ENCODE measurements around the gene ATP11A. TPM values are rescaled to one million over a fixed set of nuclear protein-coding genes. Genes with fewer than 3 reads are reported as not detected.

ATP11A gene
- total and polyA plus RNA-seq, 11 donors, result 20.5 to 146 (median 91.2) TPM

DNA sequence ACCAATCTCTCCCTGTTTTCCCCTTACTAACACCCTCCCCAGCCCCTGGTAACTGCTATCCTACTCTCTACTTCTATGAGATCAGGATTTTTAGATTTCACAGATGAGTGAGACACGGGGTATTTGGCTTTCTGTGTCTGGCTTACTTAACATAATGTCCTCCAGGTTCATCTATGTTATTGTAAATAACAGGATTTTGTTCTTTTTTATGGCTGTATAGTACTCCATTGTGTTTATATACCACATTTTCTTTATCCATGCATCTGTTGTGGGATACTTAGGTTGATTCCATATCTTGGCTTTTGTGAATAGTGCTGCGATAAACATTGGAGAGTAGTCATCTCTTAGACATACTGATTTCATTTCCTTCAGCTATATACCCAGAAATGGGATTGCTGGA, 28.5 kb upstream of the ATP11A start:
- Histone ChIP-seq H3K4me3 (no peak overlapping the region), H3K27me3 (peaks cover 0 to 3% (median 0%) of the 10 kb centered on the region in 9 donors), H3K36me3 (no peaks in the 10 kb centered on the region), H3K27ac (no peak overlapping the region), H3K9me3 (no peaks in the 10 kb centered on the region), H3K4me1 (no peaks in the 10 kb centered on the region)
- no peak for ATAC-seq
- no peak for TF ChIP-seq POLR2A (IDR thresholded peaks at IDR 0.05)
- TF ChIP-seq, protein P1, sequence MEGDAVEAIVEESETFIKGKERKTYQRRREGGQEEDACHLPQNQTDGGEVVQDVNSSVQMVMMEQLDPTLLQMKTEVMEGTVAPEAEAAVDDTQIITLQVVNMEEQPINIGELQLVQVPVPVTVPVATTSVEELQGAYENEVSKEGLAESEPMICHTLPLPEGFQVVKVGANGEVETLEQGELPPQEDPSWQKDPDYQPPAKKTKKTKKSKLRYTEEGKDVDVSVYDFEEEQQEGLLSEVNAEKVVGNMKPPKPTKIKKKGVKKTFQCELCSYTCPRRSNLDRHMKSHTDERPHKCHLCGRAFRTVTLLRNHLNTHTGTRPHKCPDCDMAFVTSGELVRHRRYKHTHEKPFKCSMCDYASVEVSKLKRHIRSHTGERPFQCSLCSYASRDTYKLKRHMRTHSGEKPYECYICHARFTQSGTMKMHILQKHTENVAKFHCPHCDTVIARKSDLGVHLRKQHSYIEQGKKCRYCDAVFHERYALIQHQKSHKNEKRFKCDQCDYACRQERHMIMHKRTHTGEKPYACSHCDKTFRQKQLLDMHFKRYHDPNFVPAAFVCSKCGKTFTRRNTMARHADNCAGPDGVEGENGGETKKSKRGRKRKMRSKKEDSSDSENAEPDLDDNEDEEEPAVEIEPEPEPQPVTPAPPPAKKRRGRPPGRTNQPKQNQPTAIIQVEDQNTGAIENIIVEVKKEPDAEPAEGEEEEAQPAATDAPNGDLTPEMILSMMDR (IDR thresholded peaks at IDR 0.05), result no peak
- intact Hi-C loops (cut with DNase I), result no loop called here
- DNase-seq, result no peak
- 91 to 95% (median 93%) methylated on average over 2 of the region's 2 CpGs for WGBS, 4 donors

DNA sequence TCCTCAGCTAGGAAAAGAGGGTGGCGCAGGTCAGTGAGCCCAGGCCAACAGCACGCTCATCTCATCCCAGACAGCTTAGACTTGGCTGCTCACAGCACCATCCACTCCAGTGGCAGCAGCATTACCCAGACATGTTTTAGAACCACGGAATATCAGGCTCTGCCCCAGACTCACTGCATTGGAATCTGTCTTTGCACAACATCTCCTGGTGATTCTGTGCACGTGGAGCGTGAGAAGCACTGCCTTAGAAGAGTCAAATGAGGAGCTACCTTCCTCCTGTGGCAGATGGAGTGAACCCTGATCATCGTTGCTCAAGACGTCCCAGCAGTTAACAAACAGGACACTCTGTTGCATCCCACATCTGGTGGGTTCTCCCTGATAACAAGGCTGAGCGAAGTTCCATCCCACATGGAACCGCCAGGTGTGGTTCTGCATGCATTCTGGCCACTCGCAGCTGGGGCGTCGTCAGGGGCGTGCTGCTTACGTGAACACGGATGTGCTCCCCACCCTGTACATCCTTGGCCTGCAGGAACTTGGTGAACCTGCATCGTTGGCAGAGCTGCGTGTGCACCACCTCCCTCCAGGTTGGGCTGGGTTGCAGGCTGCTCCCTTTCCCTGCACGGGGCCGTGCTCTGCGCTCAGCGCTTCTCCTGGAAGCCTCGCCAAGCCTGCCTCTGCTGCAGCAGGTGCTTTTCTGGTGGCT, 25.2 kb upstream of the ATP11A start:
- intact Hi-C loops (cut with DNase I), result no loop called here

DNA sequence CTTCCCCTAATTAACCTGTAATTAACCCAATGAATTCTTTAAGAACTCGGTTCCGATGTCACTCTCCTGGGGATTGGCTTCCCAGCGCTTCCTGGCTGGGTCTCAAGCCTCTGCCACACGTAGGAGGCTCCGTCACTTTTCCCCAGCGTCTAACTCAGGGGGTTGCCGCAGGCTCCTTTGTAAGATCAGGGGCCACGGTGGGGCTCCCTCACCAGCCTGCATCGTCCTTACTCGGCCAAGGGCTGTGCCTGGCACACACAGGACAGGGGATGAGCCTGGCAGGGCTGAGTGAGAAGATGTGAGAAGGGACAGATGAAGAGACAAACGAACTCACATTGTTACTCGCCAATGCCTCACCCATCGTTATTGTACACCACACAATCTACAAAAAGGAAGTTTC, 20.9 kb upstream of the ATP11A start:
- ATAC-seq, result no peak
- no peak overlapping the region for H3K27ac ChIP-seq
- TF ChIP-seq POLR2A (IDR thresholded peaks at IDR 0.05), result no peak
- TF ChIP-seq, protein P1 (IDR thresholded peaks at IDR 0.05), result no peak
- intact Hi-C loops (cut with DNase I), result no loop called here
- H3K9me3 ChIP-seq, result no peaks in the 10 kb centered on the region
- no peak for DNase-seq
- no peaks in the 10 kb centered on the region for H3K36me3 ChIP-seq
- 58 to 74% (median 68%) methylated on average over 13 of the region's 13 CpGs for WGBS, 4 donors
- H3K4me1 ChIP-seq, result no peaks in the 10 kb centered on the region
- H3K4me3 ChIP-seq, result no peak overlapping the region
- H3K27me3 ChIP-seq, result peaks cover 0 to 8% (median 0%) of the 10 kb centered on the region in 9 donors

More for the DNA sequence above, 25.2 kb upstream of the ATP11A start:
- Histone ChIP-seq H3K27ac (no peak overlapping the region), H3K4me1 (no peaks in the 10 kb centered on the region), H3K36me3 (no peaks in the 10 kb centered on the region), H3K9me3 (no peaks in the 10 kb centered on the region), H3K4me3 (no peak overlapping the region), H3K27me3 (peaks cover 0 to 8% (median 0%) of the 10 kb centered on the region in 9 donors)
- ATAC-seq (no peak), DNase-seq (no peak)
- WGBS, 4 donors, result 80 to 86% (median 84%) methylated on average over 19 to 22 of the region's 22 CpGs
- TF ChIP-seq, protein P1 (IDR thresholded peaks at IDR 0.05), result no peak
- TF ChIP-seq POLR2A (IDR thresholded peaks at IDR 0.05), result no peak

DNA sequence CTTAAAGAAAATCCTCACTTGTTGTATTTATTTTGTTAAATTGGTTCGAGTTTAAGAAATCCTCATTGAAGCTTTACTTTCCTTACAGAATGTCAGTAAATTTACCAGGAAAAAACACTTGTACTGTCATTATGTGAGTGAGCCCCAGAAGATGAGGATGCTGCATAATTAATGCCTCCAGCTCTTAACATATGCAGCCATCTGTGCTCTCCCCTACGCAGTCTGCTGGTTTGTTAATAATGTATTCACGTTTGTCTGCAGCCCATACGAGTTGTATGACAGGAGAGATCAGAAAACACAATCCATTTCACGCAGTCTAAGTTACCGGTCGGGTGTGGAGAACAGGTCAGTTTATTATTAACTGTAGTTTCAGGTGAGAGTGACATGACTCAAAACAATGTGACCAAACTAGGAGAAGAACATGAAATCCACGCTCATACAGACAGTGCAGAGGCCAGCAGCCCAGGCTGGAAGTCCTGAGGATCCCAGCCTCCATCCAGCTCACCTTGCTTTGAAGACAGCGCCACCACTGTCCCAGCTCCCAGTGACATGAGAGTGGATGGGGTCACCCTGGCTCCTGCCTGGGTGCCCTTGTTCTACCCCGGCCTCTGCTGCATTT, 19.8 kb upstream of the ATP11A start:
- intact Hi-C loops (cut with DNase I), result no loop called here
- TF ChIP-seq, protein P1 (IDR thresholded peaks at IDR 0.05), result no peak
- no peak for TF ChIP-seq POLR2A (IDR thresholded peaks at IDR 0.05)
- peaks cover 0 to 7% (median 0%) of the 10 kb centered on the region in 9 donors for H3K27me3 ChIP-seq
- H3K27ac ChIP-seq, result no peak overlapping the region
- WGBS, 4 donors, result 89 to 93% (median 91%) methylated on average over 10 of the region's 10 CpGs
- DNase-seq (no peak), ATAC-seq (no peak)
- H3K4me1 ChIP-seq, result no peaks in the 10 kb centered on the region
- no peaks in the 10 kb centered on the region for H3K9me3 ChIP-seq
- H3K4me3 ChIP-seq, result no peak overlapping the region
- H3K36me3 ChIP-seq, result no peaks in the 10 kb centered on the region
